WERI-Rb-1 (cell line): ENCODE results near the gene KRT72.

Experiments
- DNase-seq: peaks from one replicate; pipeline ENCODE4 v3.0.0-alpha.2; 2020
- H3K27ac ChIP-seq: fragments of 250-450 bp; sonication (Bioruptor Pico); 2 replicates; pipeline ENCODE4 v1.5.1; 2020; ENCODE audit warnings: mild to moderate bottlenecking, moderate library complexity
- H3K27me3 ChIP-seq: fragments of 250-450 bp; sonication (Bioruptor Pico); 2 replicates; pipeline ENCODE4 v1.5.1; 2021; ENCODE audit warnings: mild to moderate bottlenecking, low read depth, moderate library complexity; ENCODE audit not compliant: insufficient read depth, severe bottlenecking
- H3K36me3 ChIP-seq: fragments of 250-450 bp; sonication (Bioruptor Pico); 2 replicates; pipeline ENCODE4 v1.5.1; 2020; ENCODE audit warnings: mild to moderate bottlenecking, moderate library complexity
- H3K4me3 ChIP-seq: 2 replicates; pipeline ENCODE4 v1.5.1; 2011; ENCODE audit warnings: low read depth, mild to moderate bottlenecking, control low read depth, low read length
- H3K9me3 ChIP-seq: fragments of 250-450 bp; sonication (Bioruptor Pico); 2 replicates; pipeline ENCODE4 v1.5.1; 2021; ENCODE audit warnings: mild to moderate bottlenecking, moderate library complexity; ENCODE audit not compliant: severe bottlenecking
- CTCF ChIP-seq: IDR thresholded peaks from 2 replicates; pipeline ENCODE4 v1.5.1; 2011; ENCODE audit warnings: low read depth, mild to moderate bottlenecking, control low read depth, inconsistent platforms, low read length

Gene KRT72

GRCh38 chr12:52559979-52560378 is 41.3 kb downstream of the KRT72 start:
- Histone ChIP-seq H3K9me3 (no peaks in the 10 kb centered on the region), H3K27me3 (peaks cover 86% of the 10 kb centered on the region), H3K36me3 (no peaks in the 10 kb centered on the region), H3K4me3 (no peak overlapping the region), H3K27ac (no peak overlapping the region)
- DNase-seq, result no peak
- no peak for TF ChIP-seq CTCF

- Histone ChIP-seq H3K9me3 (no peaks in the 10 kb centered on the region), H3K27me3 (peaks cover 86% of the 10 kb centered on the region), H3K36me3 (no peaks in the 10 kb centered on the region), H3K27ac (no peak overlapping the region), H3K4me3 (no peak overlapping the region)
- no peak for TF ChIP-seq CTCF
- no peak for DNase-seq
Measured at GRCh38 chr12:52558781-52559445, 42.4 kb downstream of the KRT72 start.

GRCh38 chr12:52557476-52557875 is 43.8 kb downstream of the KRT72 start:
- no peak overlapping the region for H3K27ac ChIP-seq
- H3K36me3 ChIP-seq, result no peaks in the 10 kb centered on the region
- H3K9me3 ChIP-seq, result no peaks in the 10 kb centered on the region
- no peak for DNase-seq
- no peak overlapping the region for H3K4me3 ChIP-seq
- H3K27me3 ChIP-seq, result peaks cover 92% of the 10 kb centered on the region
- no peak for TF ChIP-seq CTCF

- TF ChIP-seq CTCF, result no peak
- DNase-seq, result no peak
- Histone ChIP-seq H3K4me3 (no peak overlapping the region), H3K36me3 (no peaks in the 10 kb centered on the region), H3K27ac (no peak overlapping the region), H3K9me3 (no peaks in the 10 kb centered on the region), H3K27me3 (peaks cover 94% of the 10 kb centered on the region)
Measured at GRCh38 chr12:52555577-52555976, 45.7 kb downstream of the KRT72 start.

GRCh38 chr12:52552681-52553195 is 48.5 kb downstream of the KRT72 start, which contains the start of gene KRT71:
Gene KRT71, minus strand, starts transcription at chr12:52553145. Its CDS starts 68 bp downstream, at chr12:52553077.
- no peaks in the 10 kb centered on the region for H3K36me3 ChIP-seq
- no peak within 1 kb of the TSS for H3K27ac ChIP-seq
- peaks cover 96% of the 10 kb centered on the region for H3K27me3 ChIP-seq
- no peak within 1 kb of the TSS for H3K4me3 ChIP-seq
- DNase-seq, result no peak
- H3K9me3 ChIP-seq, result no peaks in the 10 kb centered on the region
- no peak for TF ChIP-seq CTCF

- no peak for TF ChIP-seq CTCF
- no peak overlapping the region for H3K4me3 ChIP-seq
- H3K27ac ChIP-seq, result no peak overlapping the region
- no peaks in the 10 kb centered on the region for H3K36me3 ChIP-seq
- DNase-seq, result no peak
- H3K9me3 ChIP-seq, result no peaks in the 10 kb centered on the region
- peaks cover 96% of the 10 kb centered on the region for H3K27me3 ChIP-seq
Measured at GRCh38 chr12:52552055-52552454, 49.2 kb downstream of the KRT72 start.
